NCI-H748 (cell line): ENCODE measurements around the gene CRKL.
"Not testable (repeated sequence)": the region's sequence is repeated elsewhere in the genome, so short reads cannot be mapped to it uniquely, and the experiment has no call there.

ENCODE experiments used
- DNase-seq: peaks from one replicate; lab custom pipeline; 2025; ENCODE audit not compliant: unreplicated experiment; lab: John Stamatoyannopoulos, UW

Gene CRKL

GRCh38 chr22:20931126-20931654, 14.0 kb downstream of the CRKL start:
- DNase-seq = no peak

- no peak for DNase-seq
Measured at GRCh38 chr22:20933910-20934309, 16.7 kb downstream of the CRKL start.

GRCh38 chr22:20935049-20935448, 17.8 kb downstream of the CRKL start:
- not testable (repeated sequence) for DNase-seq

GRCh38 chr22:20935780-20936539, 18.8 kb downstream of the CRKL start:
- DNase-seq = not testable (repeated sequence)

GRCh38 chr22:20937031-20937793, 20.0 kb downstream of the CRKL start:
- DNase-seq = no peak

GRCh38 chr22:20937794-20938671, 20.8 kb downstream of the CRKL start:
- DNase-seq = no peak

GRCh38 chr22:20939457-20940185, 22.4 kb downstream of the CRKL start:
- not testable (repeated sequence) for DNase-seq

GRCh38 chr22:20940186-20940651, 23.0 kb downstream of the CRKL start:
- no peak for DNase-seq

GRCh38 chr22:20940904-20941385, 23.7 kb downstream of the CRKL start:
- DNase-seq = no peak

GRCh38 chr22:20942203-20942902, 25.1 kb downstream of the CRKL start:
- DNase-seq = not testable (repeated sequence)

GRCh38 chr22:20943104-20943933, 26.1 kb downstream of the CRKL start:
- DNase-seq = no peak

GRCh38 chr22:20944042-20944441, 26.8 kb downstream of the CRKL start:
- DNase-seq = no peak

- DNase-seq = no peak
Measured at GRCh38 chr22:20945578-20945934, 28.3 kb downstream of the CRKL start.

- DNase-seq = no peak
Measured at GRCh38 chr22:20946080-20946986, 29.1 kb downstream of the CRKL start.

- DNase-seq = no peak
Measured at GRCh38 chr22:20946991-20947390, 29.8 kb downstream of the CRKL start.

GRCh38 chr22:20948450-20948849, 31.2 kb downstream of the CRKL start:
- DNase-seq = no peak

GRCh38 chr22:20948989-20949388, 31.8 kb downstream of the CRKL start:
- no peak for DNase-seq

GRCh38 chr22:20949698-20950183, 32.5 kb downstream of the CRKL start:
- DNase-seq = no peak
